ENCODE data around the gene MYO3B.

Gene MYO3B

DNA sequence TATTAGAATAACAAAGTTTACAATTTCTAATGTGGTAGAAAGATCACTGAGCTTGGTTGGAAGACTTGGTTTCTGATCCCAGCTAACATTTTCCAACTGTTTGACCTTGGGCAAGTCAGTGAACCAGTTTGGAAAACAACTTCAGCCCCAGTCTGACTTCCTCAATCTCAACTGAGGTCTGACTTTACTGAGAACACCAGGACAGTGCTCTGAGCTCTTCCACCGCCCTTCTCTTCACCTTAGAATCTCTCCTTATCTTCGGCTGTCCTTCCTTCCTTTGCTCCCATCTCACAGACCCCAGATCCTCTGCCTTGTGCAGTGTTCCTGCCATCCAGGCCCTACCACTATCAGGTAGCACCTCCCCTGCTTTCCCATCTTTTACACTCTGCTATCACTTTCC is 343.4 kb downstream of the MYO3B start:
- TF ChIP-seq EZH2 (IDR thresholded peaks at IDR 0.05; ENCODE audit: borderline replicate concordance, low read depth, low read length, severe bottlenecking) (no peak), CTCF (IDR thresholded peaks at IDR 0.05; ENCODE audit: borderline replicate concordance, extremely low read depth, low read length, poor library complexity, severe bottlenecking) (no peak)

GRCh38 chr2:170523506-170523905 is 345.6 kb downstream of the MYO3B start:
- Histone ChIP-seq H3K9me3 (ENCODE audit: insufficient read depth, low read length, severe bottlenecking) (no peaks in the 10 kb centered on the region), H3K4me1 (ENCODE audit: insufficient read depth, low read length) (no peaks in the 10 kb centered on the region), H3K27me3 (ENCODE audit: insufficient read depth, low read length, poor library complexity) (peaks cover 13% of the 10 kb centered on the region), H3K79me2 (ENCODE audit: insufficient read depth, low read length) (no peaks in the 10 kb centered on the region), H3K4me2 (ENCODE audit: insufficient read depth, low read length) (no peak overlapping the region), H3K36me3 (ENCODE audit: insufficient read depth, low read length) (no peaks in the 10 kb centered on the region), H3K27ac (ENCODE audit: low read length) (no peak overlapping the region), H4K20me1 (ENCODE audit: insufficient read depth, low read length) (no peaks in the 10 kb centered on the region), H2AFZ (ENCODE audit: low read depth, low read length) (no peak overlapping the region), H3K4me3 (ENCODE audit: low read depth in 1 of 2, low read length in 2 of 2) (no peak overlapping the region), H3K9ac (ENCODE audit: low read depth, low read length) (no peak overlapping the region)
- TF ChIP-seq EZH2 (IDR thresholded peaks at IDR 0.05; ENCODE audit: borderline replicate concordance, low read depth, low read length, severe bottlenecking) (no peak), CTCF (IDR thresholded peaks at IDR 0.05; ENCODE audit: borderline replicate concordance, extremely low read depth, low read length, poor library complexity, severe bottlenecking) (peak; percentile 18)
- no peak for ATAC-seq (ENCODE audit: insufficient read depth, low read depth)
- DNase-seq = no peak

More for the DNA sequence above, 343.4 kb downstream of the MYO3B start:
- Histone ChIP-seq H3K4me1 (ENCODE audit: insufficient read depth, low read length) (no peaks in the 10 kb centered on the region), H3K4me3 (ENCODE audit: low read depth in 1 of 2, low read length in 2 of 2) (no peak overlapping the region), H3K79me2 (ENCODE audit: insufficient read depth, low read length) (no peaks in the 10 kb centered on the region), H2AFZ (ENCODE audit: low read depth, low read length) (no peak overlapping the region), H3K4me2 (ENCODE audit: insufficient read depth, low read length) (no peak overlapping the region), H3K9me3 (ENCODE audit: insufficient read depth, low read length, severe bottlenecking) (no peaks in the 10 kb centered on the region), H3K9ac (ENCODE audit: low read depth, low read length) (no peak overlapping the region), H4K20me1 (ENCODE audit: insufficient read depth, low read length) (no peaks in the 10 kb centered on the region), H3K27me3 (ENCODE audit: insufficient read depth, low read length, poor library complexity) (peaks cover 13% of the 10 kb centered on the region), H3K27ac (ENCODE audit: low read length) (no peak overlapping the region), H3K36me3 (ENCODE audit: insufficient read depth, low read length) (no peaks in the 10 kb centered on the region)
- no peak for DNase-seq
- no peak for ATAC-seq (ENCODE audit: insufficient read depth, low read depth)

DNA sequence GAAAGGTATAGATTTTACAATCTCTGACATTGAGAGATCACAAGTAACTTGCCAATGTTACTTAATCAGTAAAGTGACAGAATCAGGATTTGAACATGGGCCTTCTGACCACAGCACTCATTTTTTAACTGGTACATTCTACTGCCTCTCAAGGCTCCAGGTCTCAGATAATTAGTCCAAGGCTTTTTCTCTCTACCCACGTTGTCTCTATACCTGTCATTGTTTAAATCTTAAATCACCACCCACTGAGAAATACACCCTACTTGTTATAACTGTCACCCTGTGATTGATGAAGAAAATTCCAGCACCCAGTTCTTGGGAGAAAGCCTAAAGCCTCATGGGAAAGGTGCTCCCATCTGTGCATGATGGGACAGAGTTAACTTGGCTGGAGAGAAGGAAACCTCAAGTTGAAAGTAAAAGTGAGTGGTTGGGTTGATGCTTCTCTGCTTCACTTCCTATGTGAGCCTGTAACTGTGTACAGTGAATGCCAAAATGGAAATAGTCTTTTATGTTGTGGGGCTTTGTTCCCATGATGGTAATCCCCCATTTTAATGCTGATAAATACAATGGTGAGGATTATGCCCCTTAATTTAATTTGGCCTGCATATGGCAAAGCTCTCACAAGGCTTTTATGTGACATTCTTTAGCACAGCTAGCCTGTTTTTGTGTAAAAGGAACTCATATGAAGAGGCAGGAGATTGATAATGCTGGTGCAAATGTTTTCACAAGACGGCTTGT is 347.1 kb downstream of the MYO3B start:
- DNase-seq = no peak
- Histone ChIP-seq H3K79me2 (ENCODE audit: insufficient read depth, low read length) (no peaks in the 10 kb centered on the region), H2AFZ (ENCODE audit: low read depth, low read length) (no peak overlapping the region), H4K20me1 (ENCODE audit: insufficient read depth, low read length) (no peaks in the 10 kb centered on the region), H3K36me3 (ENCODE audit: insufficient read depth, low read length) (no peaks in the 10 kb centered on the region), H3K27me3 (ENCODE audit: insufficient read depth, low read length, poor library complexity) (peaks cover 9% of the 10 kb centered on the region), H3K4me1 (ENCODE audit: insufficient read depth, low read length) (no peaks in the 10 kb centered on the region), H3K4me3 (ENCODE audit: low read depth in 1 of 2, low read length in 2 of 2) (no peak overlapping the region), H3K9ac (ENCODE audit: low read depth, low read length) (no peak overlapping the region), H3K27ac (ENCODE audit: low read length) (no peak overlapping the region), H3K4me2 (ENCODE audit: insufficient read depth, low read length) (no peak overlapping the region), H3K9me3 (ENCODE audit: insufficient read depth, low read length, severe bottlenecking) (no peaks in the 10 kb centered on the region)
- TF ChIP-seq CTCF (IDR thresholded peaks at IDR 0.05; ENCODE audit: borderline replicate concordance, extremely low read depth, low read length, poor library complexity, severe bottlenecking) (no peak), EZH2 (IDR thresholded peaks at IDR 0.05; ENCODE audit: borderline replicate concordance, low read depth, low read length, severe bottlenecking) (no peak)
- ATAC-seq (ENCODE audit: insufficient read depth, low read depth) = no peak

All from DND-41 (cell line).